NCI-H1092 treated with DMSO at 0.1 percent for 48 hours (cell line): Measurements from ENCODE around the gene CALHM1.
"Not testable (repeated sequence)": the region's sequence is repeated elsewhere in the genome, so short reads cannot be mapped to it uniquely, and the experiment has no call there.

Experiments
- DNase-seq: peaks from one replicate; lab custom pipeline; 2025; lab: John Stamatoyannopoulos, UW

CALHM1 gene, protein sequence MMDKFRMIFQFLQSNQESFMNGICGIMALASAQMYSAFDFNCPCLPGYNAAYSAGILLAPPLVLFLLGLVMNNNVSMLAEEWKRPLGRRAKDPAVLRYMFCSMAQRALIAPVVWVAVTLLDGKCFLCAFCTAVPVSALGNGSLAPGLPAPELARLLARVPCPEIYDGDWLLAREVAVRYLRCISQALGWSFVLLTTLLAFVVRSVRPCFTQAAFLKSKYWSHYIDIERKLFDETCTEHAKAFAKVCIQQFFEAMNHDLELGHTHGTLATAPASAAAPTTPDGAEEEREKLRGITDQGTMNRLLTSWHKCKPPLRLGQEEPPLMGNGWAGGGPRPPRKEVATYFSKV

DNA sequence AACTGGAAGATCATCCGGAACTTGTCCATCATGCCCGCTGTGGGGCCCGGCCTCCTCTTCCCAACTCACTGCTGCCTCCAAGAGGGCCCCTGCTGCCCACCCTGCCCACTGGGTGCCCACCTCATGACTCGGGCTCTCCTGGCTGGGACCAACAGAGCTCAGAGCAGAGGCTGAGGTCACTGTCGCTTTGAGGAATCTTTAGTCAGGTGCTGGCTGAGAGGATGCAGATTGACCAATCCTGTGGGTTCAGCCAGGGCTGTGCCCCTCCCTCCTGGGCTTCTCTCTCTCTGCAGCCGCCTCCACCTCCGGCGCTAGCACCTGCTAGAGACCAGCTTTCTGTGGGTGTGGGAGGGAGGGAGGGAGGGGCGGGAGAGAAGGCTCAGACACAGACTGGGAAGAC, at the start of gene CALHM1:
CALHM1 (minus strand) TSS at position 181 of the 400 bp plus-strand sequence; CDS start at position 32, 149 bp downstream.
- no peak for DNase-seq

DNA sequence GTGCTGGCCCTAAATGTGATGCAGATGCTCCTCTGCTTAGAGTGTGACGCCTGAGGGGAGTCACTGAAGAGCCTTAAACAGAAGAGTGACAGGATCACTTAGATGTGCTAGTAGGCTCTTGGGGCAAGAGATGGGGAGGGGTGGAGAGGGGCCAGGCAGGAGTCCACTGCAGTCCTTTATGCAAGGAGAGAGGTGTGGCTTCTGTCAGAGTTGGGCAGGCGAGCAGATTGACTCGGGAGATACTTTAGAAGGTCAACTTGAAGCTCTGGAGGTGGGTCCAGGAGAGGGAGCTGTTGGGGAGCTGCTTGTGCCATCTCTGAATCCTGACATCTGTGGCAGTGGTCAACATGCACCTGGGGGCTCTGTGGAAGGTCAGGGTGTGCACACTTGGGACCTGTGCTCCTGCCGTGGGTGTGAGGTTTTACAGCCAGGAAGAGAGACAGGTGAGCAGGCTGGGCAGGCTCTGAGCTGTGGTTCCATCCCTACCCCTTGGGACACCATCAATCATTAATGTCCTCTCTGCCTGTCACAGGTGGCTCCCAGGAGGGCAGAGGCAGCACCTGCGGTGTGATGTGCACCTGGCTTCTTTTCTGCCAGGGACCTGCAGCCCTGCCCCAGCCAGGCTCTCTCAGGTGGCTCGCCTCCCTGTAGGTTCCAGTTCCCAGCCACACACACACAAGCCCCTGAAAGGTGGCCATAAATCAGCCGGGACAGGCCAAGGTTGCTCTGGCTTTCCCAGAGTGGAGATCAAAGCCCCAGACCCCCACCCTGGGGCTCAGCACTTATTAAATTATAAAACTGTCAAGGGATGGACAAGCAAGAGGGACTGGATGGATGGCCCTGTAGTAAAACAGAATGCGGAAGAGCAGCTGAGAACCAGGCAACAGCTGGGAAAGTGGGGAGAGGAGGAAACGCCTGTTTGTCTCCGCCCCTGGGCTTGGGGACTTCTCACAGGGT, 48.8 kb upstream of the CALHM1 start:
- DNase-seq: no peak

DNA sequence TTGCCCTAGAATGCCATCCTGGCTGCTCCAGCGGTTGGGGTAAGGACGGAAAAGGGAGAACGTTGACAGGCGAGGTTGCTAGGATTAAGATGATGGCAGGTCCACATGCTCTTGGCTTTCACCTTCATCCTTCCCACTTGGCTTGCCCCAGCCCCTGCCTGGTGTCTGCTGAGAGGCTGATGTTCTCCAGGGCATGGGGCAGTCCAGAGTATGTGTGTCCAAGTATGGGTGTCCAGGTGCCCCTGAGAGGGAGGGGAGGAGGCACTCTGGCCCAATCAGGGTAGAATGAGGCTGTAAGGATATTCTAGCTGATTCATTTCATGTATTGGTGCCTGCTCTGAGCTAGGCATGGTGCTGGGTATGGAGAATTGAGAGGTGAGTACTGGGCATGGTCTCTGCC, 47.4 kb upstream of the CALHM1 start:
- DNase-seq: no peak

DNA sequence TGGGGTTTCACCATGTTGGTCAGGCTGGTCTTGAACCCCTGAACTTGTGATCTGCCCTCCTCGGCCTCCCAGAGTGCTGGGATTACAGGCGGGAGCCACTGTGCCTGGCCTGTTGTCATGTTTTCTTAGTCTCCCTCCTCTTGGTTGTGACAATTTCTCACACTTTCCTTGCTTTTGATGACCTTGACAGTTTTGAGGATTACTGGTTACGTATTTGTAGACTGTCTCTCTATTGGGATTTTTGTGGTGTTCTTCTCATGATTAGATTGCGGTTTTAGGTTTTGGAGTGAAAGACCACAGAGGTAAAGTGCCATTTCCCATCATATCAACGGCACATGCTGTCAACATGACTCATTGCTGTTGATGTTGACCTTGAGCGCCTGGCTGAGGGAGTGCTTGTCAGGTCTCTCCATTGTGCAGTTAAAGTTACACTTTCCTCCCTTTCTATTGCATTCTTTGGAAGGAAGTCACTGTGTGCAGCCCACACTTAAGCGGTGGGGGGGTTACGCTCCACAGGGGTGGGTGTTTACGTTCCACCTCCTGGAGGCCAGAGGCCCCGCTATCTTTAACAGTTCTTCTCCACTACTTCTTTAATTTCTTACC, 45.6 kb upstream of the CALHM1 start:
- DNase-seq: no peak

DNA sequence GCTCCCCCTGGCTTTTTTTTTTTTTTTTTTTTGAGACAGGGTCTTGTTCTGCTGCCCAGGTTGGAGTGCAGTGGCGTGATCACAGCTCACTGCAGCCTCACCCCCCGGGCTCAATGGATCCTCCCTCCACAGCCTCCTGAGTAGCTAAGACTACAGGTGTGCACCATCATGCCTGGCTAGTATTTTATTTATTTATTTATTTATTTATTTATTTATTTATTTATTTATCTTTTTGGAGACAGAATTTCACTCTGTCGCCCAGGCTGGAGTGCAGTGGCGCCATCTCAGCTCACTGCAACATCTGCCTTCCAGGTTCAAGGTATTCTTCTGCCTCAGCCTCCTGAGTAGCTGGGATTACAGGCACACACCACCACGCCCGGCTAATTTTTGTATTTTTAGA, 45.1 kb upstream of the CALHM1 start:
- DNase-seq: not testable (repeated sequence)

DNA sequence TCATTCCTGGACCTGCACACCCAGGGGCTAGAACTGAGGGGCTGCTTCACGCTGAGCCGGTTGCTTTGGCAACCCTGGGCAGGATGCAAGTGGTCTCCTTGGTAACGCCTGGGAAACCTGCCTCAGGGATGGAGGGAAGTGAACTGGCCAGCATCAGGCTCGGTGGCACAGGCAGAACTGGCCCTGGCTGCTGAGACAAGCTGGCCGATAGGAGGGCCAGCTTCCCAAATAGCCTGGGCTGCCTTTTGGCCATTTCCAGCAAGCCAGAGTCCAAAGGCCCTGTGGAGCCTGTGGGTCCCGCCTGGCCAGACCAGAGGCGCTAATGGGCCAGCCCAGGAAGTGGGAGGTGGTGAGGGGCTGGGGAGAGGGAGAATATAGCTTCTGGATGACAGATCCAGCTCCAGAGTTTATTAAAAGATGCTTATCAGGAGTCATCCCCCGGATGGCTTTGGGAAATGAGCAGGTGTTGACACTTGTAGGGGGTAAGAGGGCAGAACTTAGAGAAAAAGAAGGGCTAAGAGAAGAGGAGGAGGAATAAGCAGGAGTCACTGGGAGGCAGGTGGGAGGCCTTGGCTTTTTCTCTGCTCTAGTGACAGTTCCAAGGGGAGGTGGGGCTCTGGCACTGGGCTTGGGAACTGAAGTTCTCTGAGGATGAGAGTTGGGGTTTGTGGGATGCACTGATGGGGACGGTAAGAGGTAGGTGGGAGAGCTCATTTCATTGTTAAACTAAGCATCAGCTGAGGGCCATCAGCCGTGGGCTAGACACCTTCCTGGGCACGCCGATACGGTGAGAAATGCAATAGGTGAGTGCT, 44.4 kb upstream of the CALHM1 start:
- DNase-seq: no peak

DNA sequence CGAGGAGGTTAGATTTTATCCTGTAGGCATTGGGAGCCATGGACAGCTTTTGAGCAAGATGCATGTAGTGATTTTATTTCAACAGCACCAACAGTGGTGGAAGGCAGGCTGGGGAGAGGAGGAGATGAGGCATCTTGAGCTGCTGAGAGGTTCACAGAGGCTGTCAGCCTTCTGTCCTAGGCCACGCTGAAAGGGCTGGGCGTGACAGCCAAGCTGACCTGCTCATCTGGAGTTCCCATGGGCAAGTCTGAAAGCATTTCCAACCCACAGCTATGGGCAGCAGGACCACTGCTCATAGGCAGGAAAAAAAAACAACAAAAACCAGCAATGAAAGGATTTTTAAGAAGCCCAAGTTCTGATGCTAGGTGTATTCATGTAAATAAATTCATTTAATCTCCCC, 42.5 kb upstream of the CALHM1 start:
- DNase-seq: no peak

DNA sequence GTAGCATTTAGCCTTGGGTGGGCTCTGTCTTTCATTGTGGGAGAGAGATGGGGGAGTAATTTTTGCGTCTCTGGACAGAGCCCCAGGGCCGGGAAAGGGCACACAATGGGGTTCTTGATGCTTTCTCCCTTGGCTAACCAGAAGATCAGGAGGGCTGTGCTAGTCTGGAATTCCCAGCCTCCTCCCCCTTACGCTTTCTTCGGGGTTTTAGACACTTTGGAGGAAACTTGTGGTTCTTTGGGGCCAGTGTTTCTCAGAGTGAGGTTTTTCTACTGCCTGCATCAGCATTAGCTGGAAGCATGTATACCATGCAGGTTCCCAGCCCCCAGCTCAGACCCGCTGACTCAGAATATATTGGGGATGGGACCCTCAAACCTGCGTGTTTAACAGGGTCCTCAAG, 41.8 kb upstream of the CALHM1 start:
- DNase-seq: no peak

DNA sequence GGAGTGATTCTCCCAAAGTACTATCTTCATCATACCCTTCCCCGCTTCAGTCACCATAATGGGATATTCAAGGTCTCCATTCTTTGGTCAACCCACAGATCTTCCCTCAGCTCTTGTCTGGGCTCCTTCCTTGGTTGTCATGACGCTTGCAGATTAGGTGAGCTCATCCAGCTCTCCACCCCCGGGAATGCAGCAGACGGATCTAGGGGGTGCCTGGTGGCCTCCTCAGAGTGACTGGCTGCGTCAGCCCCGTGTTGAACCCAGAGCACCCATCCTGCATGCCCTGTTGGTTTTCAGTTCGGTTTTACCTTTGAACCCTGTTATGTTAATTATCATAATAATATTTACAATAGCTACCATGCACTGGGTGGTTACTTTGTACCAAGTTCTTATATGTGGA, 41.2 kb upstream of the CALHM1 start:
- DNase-seq: no peak

DNA sequence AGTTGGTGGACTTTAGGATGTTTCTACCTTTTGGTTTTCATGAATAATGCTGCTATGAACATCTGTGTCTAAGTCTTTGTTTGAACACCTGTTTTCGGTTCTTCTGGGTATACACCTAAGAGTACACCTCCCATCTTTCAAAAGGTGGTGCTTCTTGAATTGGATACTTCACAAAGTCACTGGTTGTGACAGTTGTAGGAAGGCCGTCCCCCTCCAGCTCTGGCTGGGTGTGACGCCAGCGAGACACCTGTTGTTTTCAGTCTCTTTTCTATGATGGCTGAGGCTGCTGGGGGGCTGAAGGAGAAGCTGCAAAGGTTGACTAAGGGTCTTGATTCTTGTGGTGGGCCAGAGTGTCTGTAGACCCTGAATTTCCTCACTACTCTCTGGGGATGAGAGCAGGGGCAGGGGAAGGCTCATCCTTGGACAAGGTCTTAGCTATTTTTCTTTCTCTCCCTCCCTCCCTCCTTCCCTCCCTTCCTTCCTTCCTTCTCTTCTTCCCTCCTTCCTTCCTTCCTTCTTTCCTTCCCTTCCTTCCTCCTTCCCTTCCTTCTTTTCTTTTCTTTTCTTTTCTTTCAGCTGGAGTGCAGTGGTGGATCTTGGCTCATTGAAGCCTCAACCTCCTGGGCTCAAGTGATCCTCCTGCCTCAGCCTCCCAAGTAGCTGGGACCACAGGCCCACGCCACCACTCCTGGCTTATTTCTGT, 40.4 kb upstream of the CALHM1 start:
- no peak for DNase-seq

DNA sequence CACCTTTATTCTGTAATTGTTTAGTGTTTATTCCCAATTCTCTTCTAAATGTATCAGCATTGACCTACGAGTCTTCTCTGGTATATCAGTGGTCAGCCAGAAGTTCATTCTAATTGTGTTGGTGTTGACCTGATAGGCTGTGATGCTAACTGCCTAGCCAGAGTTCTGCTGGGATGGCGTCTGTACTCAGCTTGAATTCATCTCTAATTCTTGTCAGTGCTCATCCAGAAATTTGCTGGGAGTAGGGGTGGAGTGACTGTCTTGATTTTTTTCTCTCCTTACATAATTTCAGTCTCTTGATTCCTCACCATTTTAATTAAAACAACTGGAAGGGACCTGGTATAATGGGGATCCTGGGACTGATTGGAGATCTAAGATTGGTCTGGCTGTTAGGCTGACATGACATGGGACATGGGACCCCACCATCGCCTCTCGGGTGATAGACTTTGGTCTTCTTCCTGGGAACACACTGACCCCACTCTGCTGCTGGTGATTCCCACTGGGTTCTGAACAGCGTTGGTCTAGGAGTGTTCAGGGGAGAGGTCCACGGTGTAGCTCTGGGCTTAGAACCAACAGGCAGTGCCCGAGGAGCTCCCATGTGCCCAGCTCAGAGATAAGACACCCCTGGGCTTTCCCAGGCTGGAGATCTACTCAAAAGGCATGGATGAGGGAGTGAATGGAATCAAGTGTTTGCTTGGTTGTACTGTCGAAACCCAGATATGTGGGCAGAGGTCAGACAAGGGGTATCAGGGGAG, 38.6 kb upstream of the CALHM1 start:
- DNase-seq: no peak

DNA sequence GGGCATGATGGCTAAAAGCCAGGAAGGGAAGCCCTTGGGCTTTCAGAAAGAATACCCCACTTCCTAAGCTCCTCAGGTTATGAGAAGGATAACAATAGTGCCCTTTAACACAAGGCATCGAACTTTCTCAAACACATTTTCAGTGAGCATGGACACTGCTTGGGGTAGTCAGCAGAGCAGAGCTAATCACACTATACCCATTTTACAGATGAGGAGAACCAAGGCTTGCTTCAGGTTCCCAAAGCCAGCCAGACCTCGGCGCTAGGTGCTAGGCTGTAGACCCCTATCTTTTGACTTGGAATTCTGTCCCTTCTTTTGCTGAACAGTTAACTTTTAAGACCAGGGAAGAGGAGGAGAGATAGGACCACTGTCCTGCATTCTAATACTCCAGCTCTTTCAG, 36.6 kb upstream of the CALHM1 start:
- no peak for DNase-seq

DNA sequence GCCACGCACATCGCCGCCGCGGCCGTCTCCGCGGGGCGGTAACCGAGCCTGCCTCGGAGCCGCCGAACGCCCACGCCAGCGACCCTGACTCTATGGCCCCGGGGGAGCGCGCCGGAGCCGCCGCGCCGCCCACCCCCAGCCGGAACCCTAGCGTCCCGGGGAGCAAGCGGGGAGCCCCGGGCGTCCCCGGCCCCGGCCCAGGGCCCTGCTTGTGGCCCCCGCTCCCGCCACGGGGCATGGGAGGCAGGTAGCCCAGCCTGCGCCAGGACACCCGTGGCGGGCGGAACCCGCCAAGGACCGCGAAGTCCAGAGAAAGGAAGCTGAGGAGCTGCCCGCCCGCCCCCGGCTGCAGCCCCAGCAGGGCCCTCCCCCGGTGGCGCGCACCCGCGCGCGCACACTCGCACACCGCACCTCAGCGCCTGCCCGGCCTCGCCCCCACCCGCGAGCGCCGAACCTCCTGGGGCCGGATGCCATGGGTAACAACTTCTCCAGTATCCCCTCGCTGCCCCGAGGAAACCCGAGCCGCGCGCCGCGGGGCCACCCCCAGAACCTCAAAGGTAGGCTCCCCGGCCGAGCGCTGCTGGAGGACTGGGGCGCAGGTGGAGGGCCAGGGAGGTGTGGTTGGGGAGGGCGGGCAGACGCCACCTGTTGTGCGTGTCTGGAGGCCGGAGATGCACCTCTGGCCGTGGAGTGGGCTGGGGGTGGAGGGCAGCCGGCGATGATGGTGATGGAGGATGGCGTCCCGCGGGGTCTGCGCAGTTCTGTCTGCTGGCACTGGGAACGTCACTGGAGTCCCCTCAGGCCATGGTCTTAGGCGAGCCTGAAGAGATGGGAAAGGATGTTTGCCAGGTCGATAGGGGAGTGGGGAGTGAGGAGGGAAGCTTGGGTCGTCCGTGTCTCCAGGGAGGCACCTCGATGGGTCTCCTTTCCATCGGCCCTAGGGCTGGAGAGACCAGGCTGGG, 35.5 kb upstream of the CALHM1 start:
- DNase-seq: no peak

DNA sequence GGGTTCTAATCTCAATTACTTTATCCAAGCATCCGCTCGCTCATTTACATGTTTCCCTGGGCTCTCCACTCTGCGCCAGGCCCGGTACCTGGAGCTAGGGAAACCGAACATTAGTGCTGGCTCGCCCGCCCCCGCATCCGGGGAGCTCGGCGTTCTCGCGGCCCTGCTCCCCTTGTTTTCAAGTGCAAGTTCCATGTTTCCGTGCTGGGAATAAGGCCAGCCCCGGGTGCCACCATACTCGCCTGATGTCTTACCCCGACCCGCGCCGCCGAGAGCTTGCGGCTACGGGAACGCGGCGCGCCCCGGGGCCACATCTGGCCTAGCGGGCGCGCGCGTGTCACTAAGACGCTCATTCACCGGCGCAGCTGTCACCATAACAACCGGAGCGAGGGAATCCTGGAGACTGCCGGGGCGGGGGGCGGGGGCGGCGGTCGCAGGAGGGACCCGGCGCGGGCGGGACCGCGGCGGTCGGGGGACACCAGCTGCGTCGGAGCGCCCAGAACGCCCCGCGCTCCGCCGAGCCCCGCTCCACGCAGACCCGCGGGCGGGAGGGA, 34.7 kb upstream of the CALHM1 start, which contains the start of gene NEURL1:
NEURL1 (plus strand) TSS at position 344 of the 554 bp plus-strand sequence. CDS start 683 bp downstream, outside the sequence.
- no peak for DNase-seq

DNA sequence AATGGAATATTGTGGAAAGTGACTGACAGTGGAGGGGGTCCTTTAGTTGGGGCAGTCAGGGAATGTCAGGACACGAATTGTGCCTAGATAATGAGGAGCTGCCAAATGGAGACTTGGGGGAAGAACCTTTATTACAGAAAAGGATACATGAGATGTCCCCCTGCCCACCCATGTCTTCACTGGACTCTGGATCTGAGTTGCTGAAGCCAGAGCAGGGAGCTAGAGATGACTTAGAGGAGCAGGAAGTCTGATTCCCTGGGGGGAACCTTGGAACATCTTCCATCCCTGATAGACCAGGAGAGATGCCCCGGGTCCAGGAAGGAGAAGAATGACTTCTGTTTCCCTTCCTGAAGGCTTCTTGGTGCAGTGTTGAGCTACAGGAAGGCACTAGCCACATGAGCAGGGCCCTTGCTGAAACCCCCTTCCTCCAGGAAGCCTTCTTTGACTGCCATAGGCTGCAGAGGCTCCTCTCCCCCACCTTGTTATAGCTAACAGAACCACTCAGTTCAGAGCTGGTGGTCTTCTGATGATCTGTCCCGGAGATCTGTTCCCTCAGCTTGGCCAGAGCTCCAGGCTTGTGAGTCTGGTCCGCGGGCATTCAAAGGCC, 34.1 kb upstream of the CALHM1 start:
- no peak for DNase-seq

DNA sequence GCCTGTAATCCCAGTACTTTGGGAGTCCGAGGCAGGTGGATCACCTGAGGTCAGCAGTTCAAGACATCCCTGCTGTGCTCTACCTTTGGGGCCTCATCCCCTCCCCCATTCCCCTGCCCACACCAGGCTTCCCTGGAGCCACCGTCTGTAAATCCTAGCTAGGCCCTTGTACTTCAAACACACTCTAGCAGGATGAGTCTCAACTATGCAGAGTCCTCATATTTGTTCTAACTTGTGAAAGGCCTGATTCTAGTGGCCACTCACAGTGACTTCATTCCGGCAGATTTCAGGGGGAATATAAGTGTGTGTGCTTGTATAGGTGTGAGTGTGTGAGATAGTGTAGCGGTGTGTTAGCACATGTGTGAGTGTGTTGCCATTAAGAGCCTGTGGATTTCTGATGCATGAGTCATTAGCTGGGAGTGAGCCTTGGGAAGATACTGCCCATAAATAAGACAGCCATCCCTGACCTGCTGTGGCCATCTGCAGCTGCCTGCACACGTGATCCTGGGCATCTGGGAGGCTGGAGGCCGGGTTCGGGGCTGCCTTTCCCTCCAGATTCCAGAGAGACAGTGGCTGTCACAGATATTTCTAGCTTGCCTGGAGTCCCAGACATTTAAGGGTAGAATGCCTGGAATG, 33.1 kb upstream of the CALHM1 start:
- no peak for DNase-seq

DNA sequence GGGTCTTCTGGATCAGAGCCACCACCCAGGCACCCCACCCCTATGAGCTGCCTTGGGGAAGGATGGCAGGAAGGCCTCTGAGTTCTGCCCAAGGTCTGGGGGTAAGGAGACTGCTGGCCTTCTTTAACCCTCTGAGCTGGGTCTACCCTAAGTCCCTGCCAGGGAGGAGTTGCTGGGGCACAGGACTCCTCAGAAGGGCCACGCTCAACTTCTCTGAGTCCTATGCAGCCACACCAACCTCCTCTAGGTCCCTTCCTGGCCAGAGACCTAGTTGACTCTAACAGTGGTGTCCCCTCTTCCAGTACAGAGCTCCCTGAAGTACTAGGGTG, 32.2 kb upstream of the CALHM1 start:
- DNase-seq: no peak

DNA sequence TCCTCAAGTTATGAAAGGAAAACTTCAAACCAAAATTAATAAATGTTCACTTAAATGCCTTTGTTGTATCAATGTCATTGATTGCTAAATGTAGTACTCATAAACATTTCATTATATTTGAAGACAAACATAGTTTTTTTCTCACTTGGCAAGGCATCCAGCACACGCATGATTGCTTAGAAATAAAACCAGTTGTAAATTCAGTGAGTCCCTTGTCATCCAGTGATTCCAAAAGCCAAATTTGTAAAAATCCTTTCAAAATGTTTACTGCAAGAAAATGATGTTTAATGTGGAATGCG, 28.7 kb upstream of the CALHM1 start:
- DNase-seq: no peak
